ENCODE data around the gene BBS2.

Gene BBS2

DNA sequence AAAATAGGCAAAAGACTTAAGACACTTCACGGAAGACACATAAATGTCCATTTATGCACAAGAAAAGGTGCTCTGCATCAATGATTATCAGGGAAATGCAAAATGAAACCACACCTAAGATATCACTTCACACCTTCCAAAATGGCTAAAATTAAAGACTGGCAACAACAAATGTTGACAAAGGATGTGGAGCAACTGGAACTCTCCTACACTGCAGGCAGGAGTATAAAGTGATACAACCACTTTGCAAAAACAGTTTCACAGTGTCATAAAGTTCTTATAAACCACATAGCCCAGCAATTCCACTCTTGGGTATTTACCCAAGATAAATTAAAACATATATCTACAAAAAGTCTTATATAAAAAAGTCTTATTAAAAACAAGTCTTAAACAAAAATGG, 7.8 kb downstream of the BBS2 start:
- no peak for DNase-seq (ENCODE audit: low spot score)
- in situ Hi-C loops (cut with MboI; ENCODE audit: low pct_unique_long_range_greater_than_20kb, low sequenced_read_pairs, unreplicated experiment): no loop called here
- TF ChIP-seq, protein P1, sequence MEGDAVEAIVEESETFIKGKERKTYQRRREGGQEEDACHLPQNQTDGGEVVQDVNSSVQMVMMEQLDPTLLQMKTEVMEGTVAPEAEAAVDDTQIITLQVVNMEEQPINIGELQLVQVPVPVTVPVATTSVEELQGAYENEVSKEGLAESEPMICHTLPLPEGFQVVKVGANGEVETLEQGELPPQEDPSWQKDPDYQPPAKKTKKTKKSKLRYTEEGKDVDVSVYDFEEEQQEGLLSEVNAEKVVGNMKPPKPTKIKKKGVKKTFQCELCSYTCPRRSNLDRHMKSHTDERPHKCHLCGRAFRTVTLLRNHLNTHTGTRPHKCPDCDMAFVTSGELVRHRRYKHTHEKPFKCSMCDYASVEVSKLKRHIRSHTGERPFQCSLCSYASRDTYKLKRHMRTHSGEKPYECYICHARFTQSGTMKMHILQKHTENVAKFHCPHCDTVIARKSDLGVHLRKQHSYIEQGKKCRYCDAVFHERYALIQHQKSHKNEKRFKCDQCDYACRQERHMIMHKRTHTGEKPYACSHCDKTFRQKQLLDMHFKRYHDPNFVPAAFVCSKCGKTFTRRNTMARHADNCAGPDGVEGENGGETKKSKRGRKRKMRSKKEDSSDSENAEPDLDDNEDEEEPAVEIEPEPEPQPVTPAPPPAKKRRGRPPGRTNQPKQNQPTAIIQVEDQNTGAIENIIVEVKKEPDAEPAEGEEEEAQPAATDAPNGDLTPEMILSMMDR (IDR thresholded peaks at IDR 0.05; ENCODE audit: extremely low read depth, insufficient read depth, missing control alignments): no peak

DNA sequence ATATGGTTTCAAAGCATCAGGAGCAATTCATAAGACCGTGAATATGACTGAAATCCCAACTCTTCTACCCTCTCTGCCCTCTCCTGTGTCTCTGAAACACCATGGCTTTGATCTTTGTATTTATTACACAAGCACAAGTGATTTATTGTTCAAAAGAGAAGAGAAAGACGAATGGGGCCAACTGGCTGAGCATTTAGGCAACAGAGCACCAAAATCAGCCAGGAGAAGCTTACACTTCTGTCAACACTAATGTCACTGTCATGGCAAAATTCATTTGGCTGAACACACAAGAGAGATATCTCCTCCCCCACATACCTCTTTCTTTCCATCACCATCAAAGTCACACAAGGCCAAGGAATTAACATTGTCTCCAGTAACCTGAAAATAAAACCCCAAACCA, 9.3 kb downstream of the BBS2 start:
- DNase-seq (ENCODE audit: low spot score): no peak
- TF ChIP-seq, protein P1 (IDR thresholded peaks at IDR 0.05; ENCODE audit: extremely low read depth, insufficient read depth, missing control alignments): no peak

DNA sequence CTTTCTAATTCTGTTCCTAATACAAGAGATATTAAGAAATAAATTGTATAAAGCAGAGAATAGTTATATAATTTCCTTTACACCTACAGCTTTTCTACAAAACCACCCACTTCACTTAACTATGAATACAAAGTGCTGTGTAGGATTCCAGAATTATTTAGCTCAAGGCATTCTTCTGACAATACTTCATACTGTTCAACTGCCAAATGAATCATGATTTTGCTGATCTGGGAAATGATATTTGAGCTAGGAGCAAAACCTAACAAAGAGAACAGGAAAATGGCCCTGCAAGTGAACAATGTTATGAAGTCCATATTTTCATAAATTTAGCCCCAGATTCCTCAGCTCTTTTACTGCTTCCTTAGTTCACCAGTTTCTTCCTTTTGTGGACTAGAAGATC, 12.9 kb downstream of the BBS2 start:
- no peak for DNase-seq (ENCODE audit: low spot score)
- TF ChIP-seq, protein P1 (IDR thresholded peaks at IDR 0.05; ENCODE audit: extremely low read depth, insufficient read depth, missing control alignments): no peak
- in situ Hi-C loops (cut with MboI; ENCODE audit: low pct_unique_long_range_greater_than_20kb, low sequenced_read_pairs, unreplicated experiment): no loop called here

More for the DNA sequence above, 9.3 kb downstream of the BBS2 start:
- in situ Hi-C loops (cut with MboI; ENCODE audit: low pct_unique_long_range_greater_than_20kb, low sequenced_read_pairs, unreplicated experiment): no loop called here

DNA sequence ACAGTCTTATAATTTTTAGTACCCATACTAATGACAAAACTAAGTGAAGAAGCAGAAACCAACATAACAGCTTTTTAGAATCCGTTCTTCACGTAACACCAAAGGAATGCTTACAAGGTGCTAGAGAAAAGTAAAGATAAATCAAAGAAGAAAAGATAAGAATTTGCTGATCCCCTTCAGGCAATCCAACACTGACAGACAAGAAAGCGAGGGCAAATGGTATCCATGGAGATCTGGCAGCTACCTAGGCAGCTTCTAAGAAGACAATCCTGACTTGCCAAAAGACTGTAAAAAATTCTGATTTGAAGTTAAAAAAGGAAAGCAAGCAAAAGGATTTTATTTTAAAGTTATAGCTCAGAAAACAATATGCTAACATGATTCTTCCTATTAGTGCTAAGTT, 14.6 kb downstream of the BBS2 start:
- TF ChIP-seq, protein P1 (IDR thresholded peaks at IDR 0.05; ENCODE audit: extremely low read depth, insufficient read depth, missing control alignments): no peak
- DNase-seq (ENCODE audit: low spot score): no peak
- in situ Hi-C loops (cut with MboI; ENCODE audit: low pct_unique_long_range_greater_than_20kb, low sequenced_read_pairs, unreplicated experiment): no loop called here

DNA sequence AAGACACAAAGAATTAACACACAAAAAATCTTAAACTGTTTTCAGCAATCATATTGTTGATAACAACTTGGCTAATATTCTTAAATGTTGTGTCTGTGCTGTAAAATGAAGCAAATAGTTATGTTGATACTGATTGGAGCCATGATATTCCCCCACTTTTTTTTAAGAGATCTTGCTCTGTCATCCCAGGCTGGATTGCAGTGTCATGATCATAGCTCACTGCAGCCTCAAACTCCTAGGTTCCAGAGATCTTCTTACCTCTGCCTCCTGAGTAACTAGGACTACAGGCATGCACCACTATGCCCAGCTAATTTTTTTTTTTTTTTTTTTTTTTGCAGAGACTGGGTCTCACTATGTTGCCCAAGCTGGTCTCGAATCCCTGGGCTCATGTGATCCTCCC, 26.0 kb downstream of the BBS2 start:
- in situ Hi-C loops (cut with MboI; ENCODE audit: low pct_unique_long_range_greater_than_20kb, low sequenced_read_pairs, unreplicated experiment): no loop called here
- DNase-seq (ENCODE audit: low spot score): no peak
- TF ChIP-seq, protein P1 (IDR thresholded peaks at IDR 0.05; ENCODE audit: extremely low read depth, insufficient read depth, missing control alignments): no peak

DNA sequence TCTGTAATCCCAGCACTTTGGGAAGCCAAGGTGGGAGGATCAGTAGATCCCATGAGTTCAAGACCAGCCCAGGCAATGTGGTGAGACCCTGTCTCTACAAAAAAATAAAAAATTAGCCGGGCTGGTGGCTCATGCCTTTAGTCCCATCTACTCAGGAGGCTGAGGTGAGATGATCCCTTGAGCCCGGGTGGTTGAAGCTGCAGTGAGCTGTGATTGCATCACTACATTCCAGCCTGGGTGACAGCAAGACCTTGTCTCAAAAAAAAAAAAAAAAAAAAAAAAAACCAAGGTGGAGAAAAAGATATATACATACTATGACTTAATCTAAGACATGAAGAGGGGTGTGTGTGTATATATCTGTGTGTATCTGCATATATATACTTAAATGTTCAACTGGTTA, 26.7 kb downstream of the BBS2 start:
- TF ChIP-seq, protein P1 (IDR thresholded peaks at IDR 0.05; ENCODE audit: extremely low read depth, insufficient read depth, missing control alignments): no peak
- no peak for DNase-seq (ENCODE audit: low spot score)
- in situ Hi-C loops (cut with MboI; ENCODE audit: low pct_unique_long_range_greater_than_20kb, low sequenced_read_pairs, unreplicated experiment): no loop called here

All from GM13977 (cell line).